HCEC 1CT (cell line): ENCODE measurements around the gene CLEC10A.
"Not testable (repeated sequence)": the region's sequence is repeated elsewhere in the genome, so short reads cannot be mapped to it uniquely, and the experiment has no call there.

Experiments used
- DNase-seq: peaks from one replicate; pipeline ENCODE4 v3.0.0-alpha.2; 2017

The CLEC10A gene

GRCh38 chr17:7068268-7068667, 11.8 kb downstream of the CLEC10A start:
- no peak for DNase-seq

GRCh38 chr17:7067198-7067597, 12.9 kb downstream of the CLEC10A start:
- no peak for DNase-seq

- DNase-seq, result no peak
Observed at GRCh38 chr17:7064261-7064660, 15.8 kb downstream of the CLEC10A start.

- DNase-seq, result no peak
Observed at GRCh38 chr17:7063518-7064094, 16.4 kb downstream of the CLEC10A start.

GRCh38 chr17:7060165-7060891, 19.7 kb downstream of the CLEC10A start:
- DNase-seq, result peak; percentile 78

GRCh38 chr17:7058831-7059447, 21.1 kb downstream of the CLEC10A start:
- no peak for DNase-seq

- peak; percentile 49 for DNase-seq
Observed at GRCh38 chr17:7056386-7056785, 23.7 kb downstream of the CLEC10A start.

GRCh38 chr17:7050583-7050982, 29.5 kb downstream of the CLEC10A start:
- not testable (repeated sequence) for DNase-seq

- DNase-seq, result no peak
Observed at GRCh38 chr17:7048968-7049367, 31.1 kb downstream of the CLEC10A start.

GRCh38 chr17:7047566-7047965, 32.5 kb downstream of the CLEC10A start:
- DNase-seq, result no peak

GRCh38 chr17:7046725-7047397, 33.2 kb downstream of the CLEC10A start:
- not testable (repeated sequence) for DNase-seq

- DNase-seq, result no peak
Observed at GRCh38 chr17:7046127-7046724, 33.8 kb downstream of the CLEC10A start.

- peak; percentile 59 for DNase-seq
Observed at GRCh38 chr17:7045492-7046126, 34.4 kb downstream of the CLEC10A start.

- no peak for DNase-seq
Observed at GRCh38 chr17:7043497-7044198, 36.4 kb downstream of the CLEC10A start, which contains the start of gene SLC16A11. TSS of gene SLC16A11 (minus strand) at chr17:7044092. CDS start at chr17:7043513, 579 bp downstream.

- no peak for DNase-seq
Observed at GRCh38 chr17:7043182-7043496, 36.9 kb downstream of the CLEC10A start.

- DNase-seq, result no peak
Observed at GRCh38 chr17:7042501-7043181, 37.4 kb downstream of the CLEC10A start.

- DNase-seq, result no peak
Observed at GRCh38 chr17:7041607-7042500, 38.2 kb downstream of the CLEC10A start.

GRCh38 chr17:7039832-7040231, 40.2 kb downstream of the CLEC10A start:
- DNase-seq, result no peak

GRCh38 chr17:7038025-7038862, 41.8 kb downstream of the CLEC10A start:
- DNase-seq, result no peak
